ENCODE measurements around the gene JAZF1. TPM values are rescaled to one million over a fixed set of nuclear protein-coding genes. Genes with fewer than 3 reads are reported as not detected.

JAZF1 gene
- total and polyA plus RNA-seq, 10 of the 15 experiments (the other 5 are each of a cell fraction or from before 2014, with no cell fraction given) = 0.04 to 0.82 (median 0.15) TPM; not detected in 3

GRCh38 chr7:28083998-28084985, 96.3 kb downstream of the JAZF1 start:
- 28% methylated on average over 6 of the region's 6 CpGs for WGBS (ENCODE audit: insufficient coverage, insufficient replicate concordance, low lambda C conversion rate, missing lambda C conversion rate)
- no peak overlapping the region for H3K9ac ChIP-seq (ENCODE audit: control insufficient read depth, insufficient read depth, low read length)
- intact Hi-C loops (cut with micrococcal nuclease; ENCODE audit: unreplicated experiment) = no loop called here
- FAIRE-seq (no peak), DNase-seq (ENCODE audit: low read depth, low spot score) (no peak), ATAC-seq (no peak)
- no peaks in the 10 kb centered on the region; a peak in 3 of 4 replicates for H3K27me3 ChIP-seq (replicated peaks in 1 of 2; ENCODE audit: control insufficient read depth in 2 of 2, insufficient read depth in 2 of 2, low read length in 1 of 2)
- POLR2A ChIA-PET = no interaction called here
- H3K4me1 ChIP-seq (ENCODE audit: control insufficient read depth, insufficient read depth, low read length) = no peaks in the 10 kb centered on the region
- H3K36me3 ChIP-seq (ENCODE audit: control insufficient read depth in 2 of 2, insufficient read depth in 2 of 2, low read length in 1 of 2) = no peaks in the 10 kb centered on the region
- H3K27ac ChIP-seq (ENCODE audit: control insufficient read depth, insufficient read depth) = no peak overlapping the region
- CTCF ChIA-PET = interaction anchor here (1.4 to 6.2 kb wide), 3 partner anchors 9 to 22 kb away, joined by 6 to 44 read pairs (median 36); no protein-coding TSS in a partner anchor
- BruUV-seq (replicated peaks) = no TSS peak
- H2AFZ ChIP-seq (ENCODE audit: control insufficient read depth, low read depth, low read length) = no peak overlapping the region
- RAD21 ChIA-PET (ENCODE audit: unreplicated experiment) = interaction anchor here (0.7 kb wide), 1 partner anchor 13 kb away, joined by 4 read pairs; no protein-coding TSS in a partner anchor
- no peaks in the 10 kb centered on the region for H4K20me1 ChIP-seq (ENCODE audit: control insufficient read depth, insufficient read depth)
- H3K9me3 ChIP-seq (replicated peaks; ENCODE audit: control insufficient read depth, insufficient read depth, low read length) = no peaks in the 10 kb centered on the region
- SMC1A ChIA-PET (ENCODE audit: uncharacterized antibody, unreplicated experiment) = no interaction called here
- no peaks in the 10 kb centered on the region for H3K79me2 ChIP-seq (ENCODE audit: control insufficient read depth, insufficient read depth, low read length)
- in situ Hi-C loops (cut with MboI) = no loop called here
- no peak overlapping the region for H3K4me2 ChIP-seq (ENCODE audit: control insufficient read depth, insufficient read depth)
- H3K4me3 ChIP-seq = no peak overlapping the region
- TF ChIP-seq, protein P1, sequence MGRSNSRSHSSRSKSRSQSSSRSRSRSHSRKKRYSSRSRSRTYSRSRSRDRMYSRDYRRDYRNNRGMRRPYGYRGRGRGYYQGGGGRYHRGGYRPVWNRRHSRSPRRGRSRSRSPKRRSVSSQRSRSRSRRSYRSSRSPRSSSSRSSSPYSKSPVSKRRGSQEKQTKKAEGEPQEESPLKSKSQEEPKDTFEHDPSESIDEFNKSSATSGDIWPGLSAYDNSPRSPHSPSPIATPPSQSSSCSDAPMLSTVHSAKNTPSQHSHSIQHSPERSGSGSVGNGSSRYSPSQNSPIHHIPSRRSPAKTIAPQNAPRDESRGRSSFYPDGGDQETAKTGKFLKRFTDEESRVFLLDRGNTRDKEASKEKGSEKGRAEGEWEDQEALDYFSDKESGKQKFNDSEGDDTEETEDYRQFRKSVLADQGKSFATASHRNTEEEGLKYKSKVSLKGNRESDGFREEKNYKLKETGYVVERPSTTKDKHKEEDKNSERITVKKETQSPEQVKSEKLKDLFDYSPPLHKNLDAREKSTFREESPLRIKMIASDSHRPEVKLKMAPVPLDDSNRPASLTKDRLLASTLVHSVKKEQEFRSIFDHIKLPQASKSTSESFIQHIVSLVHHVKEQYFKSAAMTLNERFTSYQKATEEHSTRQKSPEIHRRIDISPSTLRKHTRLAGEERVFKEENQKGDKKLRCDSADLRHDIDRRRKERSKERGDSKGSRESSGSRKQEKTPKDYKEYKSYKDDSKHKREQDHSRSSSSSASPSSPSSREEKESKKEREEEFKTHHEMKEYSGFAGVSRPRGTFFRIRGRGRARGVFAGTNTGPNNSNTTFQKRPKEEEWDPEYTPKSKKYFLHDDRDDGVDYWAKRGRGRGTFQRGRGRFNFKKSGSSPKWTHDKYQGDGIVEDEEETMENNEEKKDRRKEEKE (IDR thresholded peaks at IDR 0.05) = no peak
- TF ChIP-seq ZBED1 (IDR thresholded peaks at IDR 0.05; ENCODE audit: borderline replicate concordance) (no peak), SPI1 (IDR thresholded peaks at IDR 0.05; ENCODE audit: borderline replicate concordance, insufficient read depth, low read depth, low read length) (no peak), ZNF207 (IDR thresholded peaks at IDR 0.05; ENCODE audit: borderline replicate concordance) (no peak), EZH2 (IDR thresholded peaks at IDR 0.05; ENCODE audit: borderline replicate concordance, control insufficient read depth, low read depth, low read length) (no peak), NR2C2 (IDR thresholded peaks at IDR 0.05; ENCODE audit: borderline replicate concordance, control insufficient read depth, insufficient read length, low read depth) (no peak), NRF1 (conservative IDR thresholded peaks at IDR 0.05; ENCODE audit: low read depth, low read length) (no peak), RFX5 (IDR thresholded peaks at IDR 0.05; ENCODE audit: low read depth, low read length) (no peak), MTA2 (IDR thresholded peaks at IDR 0.05; ENCODE audit: low read depth) (no peak), YBX1 (IDR thresholded peaks at IDR 0.05) (no peak), SIN3A (IDR thresholded peaks at IDR 0.05; ENCODE audit: low read depth, low read length) (no peak), EED (IDR thresholded peaks at IDR 0.05; ENCODE audit: low read depth) (no peak), ETV6 (conservative IDR thresholded peaks at IDR 0.05 in 1 of 2, IDR thresholded peaks at IDR 0.05 in 1 of 2; ENCODE audit: borderline replicate concordance in 1 of 2, low read depth in 1 of 2) (no peak), GABPA (IDR thresholded peaks at IDR 0.05; ENCODE audit: low read depth) (no peak), NFYB (IDR thresholded peaks at IDR 0.05; ENCODE audit: insufficient read depth, low read depth, low read length) (no peak), MYB (IDR thresholded peaks at IDR 0.05; ENCODE audit: borderline replicate concordance, low read depth, low read length) (no peak), IRF5 (IDR thresholded peaks at IDR 0.05; ENCODE audit: borderline replicate concordance) (no peak), JUNB (IDR thresholded peaks at IDR 0.05) (no peak)
